Activated CD4-positive, CD25-positive, alpha-beta regulatory T cell treated with anti-CD3 and anti-CD28 coated beads, Interleukin-2, amount 50 U/mL, for 24 hours (primary cell): ENCODE results near the gene PDIA2.
"Not testable (repeated sequence)": the region's sequence is repeated elsewhere in the genome, so short reads cannot be mapped to it uniquely, and the experiment has no call there.

Experiments
- ATAC-seq, 2 donors: fragments of 150-1000 bp; cut with Tn5 transposase; one replicate each; pipeline ENCODE4 v1.10.0; 2021; ENCODE audit warnings: mild to moderate bottlenecking in 1 of 2, moderate library complexity in 1 of 2

Gene PDIA2

GRCh38 chr16:283033-283805, at the start of gene PDIA2:
Gene PDIA2 (plus strand): TSS chr16:283164. CDS start chr16:283170, 6 bp downstream.
- ATAC-seq = no peak

DNA sequence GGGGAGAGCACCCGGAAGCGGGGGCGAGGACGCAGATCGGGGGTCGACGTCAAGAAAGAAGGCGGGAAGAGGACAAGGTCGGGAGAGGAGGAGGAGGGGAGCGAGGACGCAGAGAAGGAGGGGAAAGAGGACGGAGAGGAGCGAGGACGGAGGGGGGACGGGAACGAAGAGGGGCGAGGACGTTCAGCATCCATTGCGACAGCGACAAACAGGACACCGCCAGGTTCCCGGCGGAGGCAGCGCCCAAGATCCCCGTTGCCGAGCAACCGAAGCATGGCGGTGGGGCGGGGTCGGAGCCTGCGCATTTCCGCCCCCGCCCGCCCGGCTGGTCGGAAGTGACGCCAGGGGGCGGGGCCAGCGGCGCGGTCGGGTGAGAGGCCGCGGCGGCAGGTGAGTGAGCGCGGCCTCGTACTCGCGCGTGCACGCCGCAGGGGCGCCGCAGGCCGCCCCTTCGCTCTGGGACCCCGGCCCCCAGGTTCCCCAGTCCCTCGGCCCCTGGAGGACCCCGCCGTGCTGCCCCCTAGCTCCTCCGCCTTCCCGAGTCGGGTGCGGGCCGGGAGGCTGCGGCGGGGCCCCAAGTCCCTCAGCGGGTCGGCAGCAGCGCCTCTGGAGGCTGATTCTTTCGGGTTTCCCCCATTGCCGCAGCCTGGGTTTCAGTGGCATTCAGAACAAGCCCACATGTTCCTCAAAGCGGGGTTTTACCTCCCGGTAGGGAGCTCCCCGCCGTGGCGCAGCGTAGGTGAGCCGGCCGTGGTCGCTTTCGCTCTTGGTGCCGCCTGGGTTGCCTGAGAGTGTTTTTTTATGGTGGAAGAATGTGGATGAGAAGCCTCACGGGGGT, 48.3 kb upstream of the PDIA2 start, which contains the start of gene FAM234A:
FAM234A (plus strand) TSS at position 354 of the 838 bp plus-strand sequence. CDS start 19,593 bp downstream, outside the sequence.
- peak; percentile 94 to 95 for ATAC-seq

GRCh38 chr16:239948-240277, 43.1 kb upstream of the PDIA2 start:
- no peak for ATAC-seq

- no peak for ATAC-seq
Measured at GRCh38 chr16:240559-240958, 42.4 kb upstream of the PDIA2 start.

DNA sequence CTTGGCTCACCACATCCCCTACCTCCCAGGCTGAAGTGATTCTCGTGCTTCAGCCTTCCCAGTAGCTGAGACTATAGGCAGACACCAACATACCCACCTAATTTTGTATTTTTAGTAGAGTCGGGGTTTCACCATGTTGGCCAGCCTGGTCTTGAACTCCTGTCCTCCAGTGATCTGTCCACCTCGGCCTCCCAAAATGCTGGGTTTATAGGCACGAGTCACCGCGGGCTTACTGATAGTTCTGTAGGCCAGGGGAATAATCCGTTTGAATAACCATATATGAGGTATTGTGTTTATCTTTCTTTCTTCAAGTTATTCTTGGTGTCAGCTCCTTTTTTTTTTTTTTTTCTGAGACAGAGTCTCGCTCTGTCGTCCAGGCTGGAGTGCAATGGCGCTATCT, 40.7 kb upstream of the PDIA2 start:
- no peak for ATAC-seq

- no peak for ATAC-seq
Measured at GRCh38 chr16:243348-243747, 39.6 kb upstream of the PDIA2 start.

DNA sequence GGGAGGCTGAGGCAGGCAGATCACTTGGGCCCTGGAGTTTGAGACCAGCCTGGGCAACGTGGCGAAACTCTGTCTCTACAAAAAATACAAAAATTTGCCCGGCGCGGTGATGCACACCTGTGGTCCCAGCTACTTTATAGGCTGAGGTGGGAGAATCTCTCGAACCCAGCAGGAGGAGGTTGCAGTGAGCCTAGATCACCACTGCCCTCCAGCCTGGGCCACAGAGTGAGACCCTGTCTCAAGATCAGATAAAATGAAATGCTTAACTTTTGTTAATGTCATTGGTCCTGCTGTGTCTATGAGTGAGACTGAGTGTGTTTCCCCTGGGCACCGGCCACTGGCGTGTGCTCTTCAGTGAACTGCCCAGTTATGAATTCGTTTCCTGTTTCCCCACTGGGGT, 37.9 kb upstream of the PDIA2 start:
- no peak for ATAC-seq

- no peak for ATAC-seq
Measured at GRCh38 chr16:247027-247426, 35.9 kb upstream of the PDIA2 start.

- no peak for ATAC-seq
Measured at GRCh38 chr16:249431-249830, 33.5 kb upstream of the PDIA2 start.

DNA sequence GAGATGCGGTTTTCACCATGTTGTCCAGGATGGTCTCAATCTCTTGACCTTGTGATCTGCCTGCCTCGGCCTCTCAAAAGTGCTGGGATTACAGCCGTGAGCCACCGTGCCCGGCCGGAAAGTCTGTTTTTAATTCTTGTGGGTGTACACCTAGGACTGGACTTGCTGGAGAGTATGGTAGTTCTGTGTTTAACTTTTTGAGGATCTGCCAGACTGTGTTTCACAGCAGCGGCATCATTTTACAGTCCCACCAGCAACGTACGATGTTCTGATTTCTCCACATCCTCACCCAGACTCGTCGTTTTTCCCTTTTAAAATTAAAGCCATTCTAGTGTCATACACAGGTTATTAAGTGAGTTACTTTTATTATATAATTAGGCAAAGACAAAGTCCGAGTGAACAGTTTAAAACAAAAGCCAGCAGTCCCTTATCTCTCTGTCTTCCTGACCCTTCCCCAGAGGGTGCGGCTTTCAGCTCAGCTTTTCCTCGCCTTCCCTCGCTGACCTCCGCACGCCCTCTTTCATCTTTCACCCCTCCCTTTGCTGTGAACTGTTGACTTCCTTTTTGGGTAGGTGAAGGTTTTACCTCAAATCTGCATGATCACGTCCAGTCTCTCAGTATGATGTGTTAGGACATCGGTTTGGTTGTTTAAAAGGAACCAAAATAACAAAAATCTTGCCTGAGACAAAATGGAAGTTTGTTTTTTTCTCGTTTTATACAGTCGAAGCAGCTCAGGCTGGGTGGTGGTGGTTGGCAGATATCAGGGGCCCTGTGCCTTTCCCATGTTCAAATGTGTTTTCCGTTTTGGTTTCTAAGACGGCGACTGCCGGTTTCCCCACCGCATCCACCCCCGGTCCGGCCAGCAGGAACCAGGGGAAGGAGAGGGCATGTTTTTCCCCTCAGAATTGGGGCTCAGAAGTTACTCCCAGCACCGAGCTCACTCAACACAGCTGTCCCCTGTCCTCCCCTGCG, 30.3 kb upstream of the PDIA2 start:
- peak; percentile 56 to 85 for ATAC-seq

DNA sequence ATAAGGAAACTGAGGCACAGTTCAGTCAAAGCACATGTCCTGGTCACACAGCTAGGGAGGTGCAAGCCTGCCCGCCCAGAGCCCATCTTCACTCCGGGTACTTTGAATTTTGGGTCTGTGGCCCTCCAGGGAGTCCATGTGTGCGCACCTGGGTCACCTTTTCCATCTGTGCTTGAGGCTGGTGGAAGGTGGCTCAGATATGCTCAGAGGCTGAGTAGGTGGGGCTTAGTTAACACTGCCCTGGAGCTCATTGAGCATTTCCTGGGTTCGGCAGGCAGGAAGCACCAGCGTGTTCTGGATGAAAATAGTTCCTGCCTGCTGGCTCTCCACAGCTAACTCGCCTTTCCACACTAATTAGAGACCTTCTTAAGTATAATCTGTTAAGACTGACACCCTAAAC, 29.1 kb upstream of the PDIA2 start:
- ATAC-seq = no peak

DNA sequence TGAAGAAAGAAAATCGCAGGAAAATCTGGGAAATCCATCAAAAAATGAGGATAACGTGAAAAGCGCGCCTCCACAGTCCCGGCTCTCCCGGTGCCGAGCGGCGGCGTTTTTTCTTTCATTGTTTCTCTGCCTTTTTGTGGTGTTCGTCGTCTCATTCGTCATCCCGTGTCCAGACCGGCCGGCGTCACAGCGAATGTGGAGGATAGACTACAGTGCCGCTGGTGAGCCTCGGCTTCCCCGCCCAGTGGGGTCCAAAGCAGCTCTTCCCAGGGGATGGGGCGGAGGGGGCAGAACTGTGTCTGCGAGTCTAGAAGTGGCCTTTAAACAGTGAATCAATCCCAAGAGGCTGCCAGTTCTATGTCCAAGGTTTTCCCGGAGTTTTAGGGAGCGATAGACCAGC, 28.5 kb upstream of the PDIA2 start:
- no peak for ATAC-seq

DNA sequence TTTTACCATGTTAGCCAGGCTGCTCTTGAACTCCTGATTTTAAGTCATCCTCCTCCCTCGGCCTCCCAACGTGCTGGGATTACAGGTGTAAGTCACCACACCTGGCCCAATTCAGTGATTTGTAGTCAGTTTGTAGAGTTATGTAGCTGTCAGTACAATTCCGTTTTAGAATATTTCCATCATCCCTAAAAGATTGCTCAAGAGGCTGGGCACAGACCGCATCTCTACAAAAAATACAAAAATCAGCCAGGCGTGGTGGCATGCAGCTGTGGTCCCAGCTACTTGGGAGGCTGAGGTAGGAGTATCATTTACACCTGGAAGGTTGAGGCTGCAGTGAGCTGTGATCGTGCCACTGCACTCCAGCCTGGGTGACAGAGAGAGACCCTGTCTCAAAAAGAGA, 27.8 kb upstream of the PDIA2 start:
- no peak for ATAC-seq

GRCh38 chr16:258091-258490, 24.9 kb upstream of the PDIA2 start:
- ATAC-seq = not testable (repeated sequence)

DNA sequence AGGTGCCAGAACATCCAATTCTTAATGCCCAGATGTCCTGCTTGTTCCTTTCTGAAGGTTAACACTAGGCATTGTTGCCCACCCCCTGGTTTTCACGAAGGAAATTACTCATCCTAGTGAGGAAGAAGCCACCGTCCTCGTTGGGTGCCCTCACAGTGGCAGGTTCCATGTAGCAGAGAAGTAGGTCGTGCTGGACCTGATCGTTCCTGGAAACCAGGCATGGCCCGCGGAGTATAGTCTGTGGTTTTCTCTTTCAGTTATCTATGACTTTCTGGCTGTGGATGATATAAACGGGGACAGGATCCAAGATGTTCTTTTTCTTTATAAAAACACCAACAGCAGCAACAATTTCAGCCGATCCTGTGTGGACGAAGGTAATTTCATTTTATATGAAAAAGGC, 23.7 kb upstream of the PDIA2 start:
- ATAC-seq = no peak

- ATAC-seq = no peak
Measured at GRCh38 chr16:259814-260253, 23.1 kb upstream of the PDIA2 start.

DNA sequence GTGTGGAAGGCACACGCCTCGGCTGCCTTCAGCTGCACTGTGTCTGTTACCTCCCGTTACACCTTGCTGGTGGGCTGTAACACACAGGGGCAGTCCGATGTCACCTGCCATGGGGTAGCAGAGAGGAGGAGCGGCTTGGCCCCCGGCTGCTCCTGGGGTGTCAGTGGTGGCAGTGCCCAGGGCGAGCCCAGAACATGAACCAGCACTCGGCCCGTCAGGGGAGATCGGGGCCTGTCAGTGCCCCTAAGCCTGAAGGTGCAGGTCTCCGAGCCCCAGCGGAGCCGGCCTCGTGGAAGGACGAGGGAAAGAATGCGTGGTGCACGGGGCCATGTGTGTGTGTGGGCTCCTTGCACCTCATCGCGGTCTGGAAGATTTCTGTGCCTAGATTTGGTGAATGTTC, 22.6 kb upstream of the PDIA2 start:
- no peak for ATAC-seq

- ATAC-seq = no peak
Measured at GRCh38 chr16:261031-261691, 21.8 kb upstream of the PDIA2 start.

GRCh38 chr16:262121-262745, 20.7 kb upstream of the PDIA2 start:
- no peak for ATAC-seq

- ATAC-seq = no peak
Measured at GRCh38 chr16:263182-263774, 19.7 kb upstream of the PDIA2 start.

DNA sequence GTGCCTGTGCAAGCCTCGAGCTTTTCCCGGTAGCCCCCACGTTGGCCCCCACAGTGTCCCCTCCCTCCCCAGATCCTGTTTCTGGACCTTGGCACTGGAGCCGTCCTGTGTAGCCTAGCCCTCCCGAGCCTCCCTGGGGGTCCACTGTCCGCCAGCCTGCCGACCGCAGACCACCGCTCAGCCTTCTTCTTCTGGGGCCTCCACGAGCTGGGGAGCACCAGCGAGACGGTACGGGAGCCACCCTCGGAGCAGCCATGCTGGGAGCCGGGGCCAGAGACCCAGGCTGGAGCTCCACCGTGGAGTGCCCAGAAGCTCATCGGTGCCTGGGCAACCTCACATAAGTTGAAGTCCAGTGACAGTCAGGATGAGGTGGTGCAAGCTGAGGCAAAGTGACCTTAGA, 19.0 kb upstream of the PDIA2 start:
- ATAC-seq = no peak
